MM.1S (cell line): ENCODE measurements around the gene SCMH1.

Experiments
- DNase-seq: peaks from one replicate; pipeline ENCODE4 v3.0.0-alpha.2; 2015
- H2AFZ ChIP-seq: fragments of 300-600 bp; sonication (generic); 2 replicates; pipeline ENCODE4 v1.6.0; 2016; ENCODE audit warnings: antibody characterized with exemption, low read length
- H3F3A ChIP-seq: fragments of 300-600 bp; sonication (generic); 2 replicates; pipeline ENCODE4 v1.6.1; 2016; ENCODE audit warnings: mild to moderate bottlenecking, antibody characterized with exemption, low read length, moderate library complexity, mixed read lengths; ENCODE audit not compliant: insufficient read depth
- H3K27ac ChIP-seq: fragments of 300-600 bp; sonication (generic); 2 replicates; pipeline ENCODE4 v1.5.1; 2016; ENCODE audit warnings: mild to moderate bottlenecking, low read length
- H3K27me3 ChIP-seq: fragments of 300-600 bp; sonication (generic); replicated peaks from 2 replicates; pipeline ENCODE4 v1.6.0; 2016; ENCODE audit warnings: low read length; ENCODE audit not compliant: insufficient read depth
- H3K36me3 ChIP-seq: fragments of 300-600 bp; sonication (generic); replicated peaks from 2 replicates; pipeline ENCODE4 v1.6.1; 2016; ENCODE audit warnings: mild to moderate bottlenecking, low read length, mixed read lengths; ENCODE audit not compliant: insufficient read depth
- H3K4me1 ChIP-seq: fragments of 300-600 bp; sonication (generic); 2 replicates; pipeline ENCODE4 v1.6.1; 2016; ENCODE audit warnings: low read length, mixed read lengths
- H3K4me2 ChIP-seq: fragments of 300-600 bp; sonication (generic); 2 replicates; pipeline ENCODE4 v1.6.0; 2016; ENCODE audit warnings: low read depth, low read length
- H3K4me3 ChIP-seq: fragments of 300-600 bp; sonication (generic); 2 replicates; pipeline ENCODE4 v1.5.1; 2016; ENCODE audit warnings: low read length, mixed read lengths
- H3K79me2 ChIP-seq: fragments of 300-600 bp; sonication (generic); 2 replicates; pipeline ENCODE4 v1.6.1; 2016; ENCODE audit warnings: mixed run types, low read length, mixed read lengths
- H3K9ac ChIP-seq: fragments of 300-600 bp; sonication (generic); 2 replicates; pipeline ENCODE4 v1.6.1; 2016; ENCODE audit warnings: low read length, mixed read lengths
- H3K9me2 ChIP-seq: fragments of 300-600 bp; sonication (generic); replicated peaks from 2 replicates; pipeline ENCODE4 v1.6.1; 2016; ENCODE audit warnings: mild to moderate bottlenecking, low read length, mixed read lengths; ENCODE audit not compliant: insufficient read depth
- H3K9me3 ChIP-seq: fragments of 300-600 bp; sonication (generic); replicated peaks from 2 replicates; pipeline ENCODE4 v1.6.1; 2016; ENCODE audit warnings: mild to moderate bottlenecking, low read length, mixed read lengths; ENCODE audit not compliant: insufficient read depth
- H4K20me1 ChIP-seq: fragments of 300-600 bp; sonication (generic); 2 replicates; pipeline ENCODE4 v1.6.1; 2016; ENCODE audit warnings: mild to moderate bottlenecking, low read length, moderate library complexity, mixed read lengths; ENCODE audit not compliant: insufficient read depth
- EZH2 ChIP-seq: fragments of 300-600 bp; sonication (generic); optimal IDR thresholded peaks from 2 replicates; pipeline ENCODE3; 2017; ENCODE audit warnings: low read depth, mild to moderate bottlenecking, antibody characterized with exemption, low read length, mixed read lengths
- EZH2phosphoT487 ChIP-seq: fragments of 300-600 bp; sonication (generic); IDR thresholded peaks from 2 replicates; pipeline ENCODE4 v1.6.1; 2018; ENCODE audit warnings: antibody characterized with exemption, low read length
- TF ChIP-seq, protein P1 (sequence below): fragments of 300-600 bp; sonication (generic); IDR thresholded peaks from 2 replicates; pipeline ENCODE4 v1.5.1; 2016; ENCODE audit warnings: antibody characterized with exemption, low read length, mixed read lengths

The SCMH1 gene

GRCh38 chr1:41241749-41242341, at the start of gene SCMH1:
Gene SCMH1, minus strand, starts transcription at chr1:41242306. Its CDS starts 56,173 bp downstream, at chr1:41186133.
- TF ChIP-seq EZH2phosphoT487: no peak
- TF ChIP-seq EZH2: no peak
- TF ChIP-seq, protein P1, sequence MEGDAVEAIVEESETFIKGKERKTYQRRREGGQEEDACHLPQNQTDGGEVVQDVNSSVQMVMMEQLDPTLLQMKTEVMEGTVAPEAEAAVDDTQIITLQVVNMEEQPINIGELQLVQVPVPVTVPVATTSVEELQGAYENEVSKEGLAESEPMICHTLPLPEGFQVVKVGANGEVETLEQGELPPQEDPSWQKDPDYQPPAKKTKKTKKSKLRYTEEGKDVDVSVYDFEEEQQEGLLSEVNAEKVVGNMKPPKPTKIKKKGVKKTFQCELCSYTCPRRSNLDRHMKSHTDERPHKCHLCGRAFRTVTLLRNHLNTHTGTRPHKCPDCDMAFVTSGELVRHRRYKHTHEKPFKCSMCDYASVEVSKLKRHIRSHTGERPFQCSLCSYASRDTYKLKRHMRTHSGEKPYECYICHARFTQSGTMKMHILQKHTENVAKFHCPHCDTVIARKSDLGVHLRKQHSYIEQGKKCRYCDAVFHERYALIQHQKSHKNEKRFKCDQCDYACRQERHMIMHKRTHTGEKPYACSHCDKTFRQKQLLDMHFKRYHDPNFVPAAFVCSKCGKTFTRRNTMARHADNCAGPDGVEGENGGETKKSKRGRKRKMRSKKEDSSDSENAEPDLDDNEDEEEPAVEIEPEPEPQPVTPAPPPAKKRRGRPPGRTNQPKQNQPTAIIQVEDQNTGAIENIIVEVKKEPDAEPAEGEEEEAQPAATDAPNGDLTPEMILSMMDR: no peak
- H3K4me1 ChIP-seq: peaks cover 42% of the 10 kb centered on the region

DNA sequence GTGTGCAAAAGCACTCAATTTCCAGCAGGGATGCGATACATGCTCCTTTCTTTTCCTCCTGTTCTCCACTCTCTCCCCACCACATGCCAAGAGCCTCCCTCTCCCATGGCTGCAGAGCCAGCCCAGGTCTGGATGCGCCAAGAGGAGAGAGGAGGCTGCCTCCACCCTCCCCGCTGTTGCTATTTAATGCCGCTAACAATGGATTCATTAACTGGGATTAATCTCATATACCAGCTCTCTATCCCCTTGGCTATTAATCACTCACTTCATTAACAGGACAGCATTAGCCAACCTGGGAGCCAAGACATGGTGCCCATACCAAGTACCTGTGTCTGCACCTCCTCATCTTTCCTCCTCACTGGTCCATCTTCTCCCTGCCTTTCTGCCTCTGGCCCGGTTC, 49.1 kb upstream of the SCMH1 start:
- H3F3A ChIP-seq: no peaks in the 10 kb centered on the region
- no peaks in the 10 kb centered on the region for H3K79me2 ChIP-seq
- no peaks in the 10 kb centered on the region for H3K9me3 ChIP-seq
- H2AFZ ChIP-seq: no peak overlapping the region
- no peaks in the 10 kb centered on the region for H3K4me1 ChIP-seq
- no peak overlapping the region for H3K4me3 ChIP-seq
- no peaks in the 10 kb centered on the region for H3K36me3 ChIP-seq
- no peak for TF ChIP-seq EZH2phosphoT487
- TF ChIP-seq EZH2: no peak
- TF ChIP-seq, protein P1: no peak
- no peak overlapping the region for H3K4me2 ChIP-seq
- DNase-seq: no peak
- H3K27ac ChIP-seq: no peak overlapping the region
- no peak overlapping the region for H3K9ac ChIP-seq
- H3K27me3 ChIP-seq: no peaks in the 10 kb centered on the region
- no peaks in the 10 kb centered on the region for H4K20me1 ChIP-seq
- H3K9me2 ChIP-seq: no peaks in the 10 kb centered on the region

More at GRCh38 chr1:41241749-41242341, at the start of gene SCMH1:
- H3K27ac ChIP-seq: peak within 1 kb of the TSS; percentile 61
- peak within 1 kb of the TSS; percentile 70 for H3K4me3 ChIP-seq
- H3K4me2 ChIP-seq: peak within 1 kb of the TSS; percentile 94
- H3K9me3 ChIP-seq: no peaks in the 10 kb centered on the region
- H3K9me2 ChIP-seq: no peaks in the 10 kb centered on the region
- peaks cover 56% of the 10 kb centered on the region for H3K79me2 ChIP-seq
- no peaks in the 10 kb centered on the region for H3K36me3 ChIP-seq
- H3K9ac ChIP-seq: peak within 1 kb of the TSS; percentile 86
- no peaks in the 10 kb centered on the region for H4K20me1 ChIP-seq
- peaks cover 18% of the 10 kb centered on the region for H3F3A ChIP-seq
- peak within 1 kb of the TSS; percentile 93 for H2AFZ ChIP-seq
- H3K27me3 ChIP-seq: no peaks in the 10 kb centered on the region
- DNase-seq: peak; percentile 63

DNA sequence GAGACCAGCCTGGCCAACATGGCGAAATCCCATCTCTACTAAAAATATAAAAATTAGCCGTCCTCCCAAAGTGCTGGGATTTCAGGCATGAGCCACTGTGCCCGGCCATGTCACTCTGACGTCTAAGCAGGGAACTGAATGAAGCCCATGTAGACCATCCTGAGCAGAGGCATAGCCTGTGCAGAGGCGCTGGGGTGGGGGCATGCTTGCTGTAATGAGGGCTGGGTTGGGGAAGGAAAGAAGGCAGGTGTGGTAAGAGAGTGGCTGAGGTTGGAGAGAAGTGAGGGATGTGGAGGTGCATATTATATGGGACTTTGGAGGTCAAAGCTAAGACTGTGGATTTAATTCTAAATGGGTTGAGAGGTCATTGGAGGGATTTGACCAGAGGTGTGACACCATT, 47.1 kb upstream of the SCMH1 start:
- TF ChIP-seq, protein P1: no peak
- TF ChIP-seq EZH2 (no peak), EZH2phosphoT487 (no peak)
- no peak for DNase-seq
- Histone ChIP-seq H3K27me3 (no peaks in the 10 kb centered on the region), H3K9me2 (no peaks in the 10 kb centered on the region), H4K20me1 (no peaks in the 10 kb centered on the region), H3F3A (no peaks in the 10 kb centered on the region), H3K9me3 (no peaks in the 10 kb centered on the region), H3K27ac (no peak overlapping the region), H3K4me3 (no peak overlapping the region), H2AFZ (no peak overlapping the region), H3K4me1 (no peaks in the 10 kb centered on the region), H3K79me2 (no peaks in the 10 kb centered on the region), H3K36me3 (no peaks in the 10 kb centered on the region), H3K4me2 (no peak overlapping the region), H3K9ac (no peak overlapping the region)
